HUES48 (cell line): ENCODE data around the gene TMEM269.

Experiments
- H3K27ac ChIP-seq: one replicate; pipeline ENCODE4 v1.7.0; 2013; ENCODE audit warnings: low read depth, low read length, inconsistent platforms
- H3K27me3 ChIP-seq: 2 replicates; pipeline ENCODE4 v1.6.1; 2013; ENCODE audit warnings: mild to moderate bottlenecking, low read length; ENCODE audit not compliant: control insufficient read depth, insufficient read depth
- H3K36me3 ChIP-seq: 2 replicates; pipeline ENCODE4 v1.6.1; 2013; ENCODE audit warnings: low read length; ENCODE audit not compliant: control insufficient read depth, insufficient read depth
- H3K4me1 ChIP-seq: 2 replicates; pipeline ENCODE4 v1.6.1; 2013; ENCODE audit warnings: mild to moderate bottlenecking, low read length; ENCODE audit not compliant: control insufficient read depth, insufficient read depth
- H3K4me3 ChIP-seq: 2 replicates; pipeline ENCODE4 v1.5.1; 2013; ENCODE audit warnings: mild to moderate bottlenecking, low read depth, low read length
- H3K9ac ChIP-seq: 2 replicates; pipeline ENCODE4 v1.6.1; 2013; ENCODE audit warnings: mild to moderate bottlenecking, low read depth, low read length, moderate library complexity
- H3K9me3 ChIP-seq: 2 replicates; pipeline ENCODE4 v1.6.1; 2013; ENCODE audit warnings: low read length; ENCODE audit not compliant: control insufficient read depth, insufficient read depth

TMEM269 gene

GRCh38 chr1:42784946-42785693 is at the start of gene TMEM269:
Gene TMEM269, plus strand, starts transcription at chr1:42784991. Its CDS starts 4,903 bp downstream, at chr1:42789894.
- H3K4me1 ChIP-seq: no peaks in the 10 kb centered on the region
- no peak within 1 kb of the TSS for H3K27ac ChIP-seq
- H3K27me3 ChIP-seq: no peaks in the 10 kb centered on the region
- no peak within 1 kb of the TSS for H3K9ac ChIP-seq
- no peak within 1 kb of the TSS for H3K4me3 ChIP-seq
- no peaks in the 10 kb centered on the region for H3K9me3 ChIP-seq
- H3K36me3 ChIP-seq: peaks cover 25% of the 10 kb centered on the region

- Histone ChIP-seq H3K4me1 (peaks cover 15% of the 10 kb centered on the region), H3K27me3 (no peaks in the 10 kb centered on the region), H3K36me3 (no peaks in the 10 kb centered on the region), H3K4me3 (no peak overlapping the region), H3K9ac (no peak overlapping the region), H3K27ac (no peak overlapping the region), H3K9me3 (no peaks in the 10 kb centered on the region)
These were observed 49.7 kb upstream of the TMEM269 start for GRCh38 chr1:42735056-42735455.

GRCh38 chr1:42735477-42736105 is 49.2 kb upstream of the TMEM269 start:
- no peak overlapping the region for H3K4me3 ChIP-seq
- H3K9me3 ChIP-seq: no peaks in the 10 kb centered on the region

GRCh38 chr1:42736152-42736551 is 48.6 kb upstream of the TMEM269 start:
- Histone ChIP-seq H3K4me3 (no peak overlapping the region), H3K36me3 (no peaks in the 10 kb centered on the region), H3K9ac (no peak overlapping the region), H3K4me1 (peaks cover 18% of the 10 kb centered on the region), H3K27me3 (no peaks in the 10 kb centered on the region), H3K27ac (no peak overlapping the region), H3K9me3 (no peaks in the 10 kb centered on the region)

More at GRCh38 chr1:42735477-42736105, 49.2 kb upstream of the TMEM269 start:
- H3K27ac ChIP-seq: no peak overlapping the region
- no peak overlapping the region for H3K9ac ChIP-seq
- H3K4me1 ChIP-seq: peaks cover 18% of the 10 kb centered on the region
- no peaks in the 10 kb centered on the region for H3K36me3 ChIP-seq
- H3K27me3 ChIP-seq: no peaks in the 10 kb centered on the region

DNA sequence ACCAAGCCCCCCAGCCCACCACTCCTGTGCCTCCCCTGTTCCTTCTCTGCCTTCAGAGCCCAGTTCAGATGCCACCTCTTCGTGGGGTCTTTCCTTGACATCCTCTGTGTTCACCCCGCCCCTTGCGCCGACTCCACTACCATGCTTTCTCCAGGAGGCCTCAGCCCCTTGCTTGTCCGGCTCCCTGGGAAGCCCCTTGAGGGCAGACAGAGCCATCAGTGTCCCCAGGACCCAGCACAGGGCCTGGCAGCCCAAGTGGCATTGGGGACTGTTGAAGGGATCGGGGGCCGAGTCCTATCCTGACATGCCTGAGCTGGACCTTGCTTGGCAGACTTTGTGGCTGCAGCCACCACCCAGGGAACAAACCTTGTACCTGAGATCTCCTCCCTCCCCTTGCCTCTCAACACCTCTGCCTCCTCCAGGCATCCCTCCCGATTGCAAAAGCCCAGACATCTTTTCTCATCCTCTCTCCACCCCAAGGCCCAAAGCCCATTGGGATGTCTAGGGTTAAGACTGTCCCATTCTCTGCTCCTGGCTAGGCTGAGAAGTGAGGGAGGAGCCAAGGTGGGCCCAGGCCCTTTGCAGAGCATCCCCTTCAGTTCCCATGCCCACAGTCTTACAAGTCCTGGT is 48.1 kb upstream of the TMEM269 start:
- Histone ChIP-seq H3K9ac (no peak overlapping the region), H3K36me3 (no peaks in the 10 kb centered on the region), H3K4me3 (no peak overlapping the region), H3K27me3 (no peaks in the 10 kb centered on the region), H3K9me3 (no peaks in the 10 kb centered on the region), H3K4me1 (peaks cover 22% of the 10 kb centered on the region), H3K27ac (no peak overlapping the region)

DNA sequence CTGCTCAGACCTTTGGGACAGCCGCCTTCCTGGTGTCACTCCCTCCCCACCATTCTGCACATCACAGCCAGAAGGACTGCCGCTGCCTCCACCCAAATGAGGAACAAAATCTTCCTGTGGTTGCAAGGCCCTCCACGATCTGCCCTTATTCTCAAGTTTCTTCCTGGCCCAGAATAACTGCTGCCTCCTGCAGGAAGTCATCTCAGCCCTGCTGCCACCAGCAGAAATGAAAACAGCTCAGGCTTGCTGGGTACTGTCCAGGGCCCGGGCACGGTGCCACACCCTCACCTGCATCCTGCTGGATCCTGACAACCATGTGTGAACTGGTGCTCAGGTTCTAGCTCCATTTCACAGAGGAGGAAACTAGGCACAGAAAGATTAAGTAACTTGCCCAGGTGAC is 47.5 kb upstream of the TMEM269 start:
- Histone ChIP-seq H3K27ac (no peak overlapping the region), H3K9ac (no peak overlapping the region), H3K9me3 (no peaks in the 10 kb centered on the region), H3K4me1 (peaks cover 25% of the 10 kb centered on the region), H3K27me3 (no peaks in the 10 kb centered on the region), H3K4me3 (no peak overlapping the region), H3K36me3 (no peaks in the 10 kb centered on the region)

DNA sequence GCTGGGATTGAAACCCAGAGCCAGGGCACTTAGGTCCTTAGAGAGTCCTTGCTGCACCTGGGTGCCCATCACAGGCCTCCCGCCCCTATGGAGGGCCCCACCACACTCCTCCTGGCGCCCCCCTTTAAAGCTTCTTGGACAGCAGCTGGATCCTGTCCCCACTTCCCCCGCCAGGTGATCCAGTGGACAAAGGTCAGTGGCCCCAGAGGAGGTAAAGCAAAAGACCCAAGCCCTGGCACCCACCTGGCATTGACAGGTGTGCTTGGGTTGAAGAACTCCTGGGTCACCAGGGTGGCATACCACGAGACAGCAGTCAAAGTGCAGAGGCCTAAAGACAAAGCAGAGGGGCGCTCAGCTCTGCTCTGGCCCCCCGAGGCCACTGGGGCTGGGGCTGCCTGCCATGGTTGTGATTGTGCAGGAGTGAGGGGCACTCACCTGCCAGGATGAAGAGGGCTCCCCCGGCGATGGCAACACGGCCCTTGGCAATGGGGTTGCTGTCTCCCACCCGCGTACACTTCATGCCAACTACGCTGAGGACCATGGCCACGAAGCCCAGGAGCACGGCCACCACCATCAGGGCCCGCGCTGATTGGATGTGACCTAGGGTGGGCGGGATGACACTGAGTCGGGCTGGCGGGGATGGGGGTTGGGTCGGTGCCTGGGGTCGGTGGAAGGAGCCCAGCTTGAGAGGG is 46.7 kb upstream of the TMEM269 start:
- Histone ChIP-seq H3K9ac (no peak overlapping the region), H3K4me1 (peaks cover 25% of the 10 kb centered on the region), H3K27ac (no peak overlapping the region)

DNA sequence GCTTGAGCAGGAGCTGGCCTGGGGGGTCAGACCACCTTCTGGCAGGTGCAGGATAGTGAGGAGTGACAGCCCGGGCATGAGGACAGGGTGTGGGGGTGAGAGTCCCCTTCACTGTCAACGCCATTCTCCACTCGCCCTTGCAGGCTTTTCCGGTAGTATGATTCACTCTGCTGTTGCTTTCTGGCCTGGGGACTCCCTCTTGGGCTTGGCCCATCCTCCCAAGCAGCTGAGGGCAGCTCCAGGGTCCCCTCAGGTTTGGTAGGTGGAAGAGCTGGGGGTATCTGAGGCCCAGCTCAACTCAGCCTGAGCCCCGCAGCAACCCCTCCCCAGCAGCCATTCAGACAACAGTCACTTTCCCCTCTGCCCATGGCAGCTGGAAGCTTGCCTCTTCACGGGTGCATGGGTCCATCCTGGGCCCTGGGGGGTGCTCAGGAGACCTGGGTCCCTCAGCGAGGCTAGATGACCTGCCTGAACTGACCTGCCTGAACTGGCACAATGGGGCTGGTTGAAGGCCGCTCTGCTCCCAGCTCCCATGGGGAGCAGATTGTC is 46.0 kb upstream of the TMEM269 start:
- no peaks in the 10 kb centered on the region for H3K9me3 ChIP-seq
- no peaks in the 10 kb centered on the region for H3K36me3 ChIP-seq
- H3K4me1 ChIP-seq: peaks cover 25% of the 10 kb centered on the region
- H3K9ac ChIP-seq: no peak overlapping the region
- H3K27ac ChIP-seq: no peak overlapping the region
- no peak overlapping the region for H3K4me3 ChIP-seq
- no peaks in the 10 kb centered on the region for H3K27me3 ChIP-seq

More for the DNA sequence above, 46.7 kb upstream of the TMEM269 start:
- Histone ChIP-seq H3K9me3 (no peaks in the 10 kb centered on the region), H3K27me3 (no peaks in the 10 kb centered on the region), H3K4me3 (no peak overlapping the region), H3K36me3 (no peaks in the 10 kb centered on the region)

- H3K9me3 ChIP-seq: no peaks in the 10 kb centered on the region
- H3K4me1 ChIP-seq: peaks cover 25% of the 10 kb centered on the region
- peak within 1 kb of the TSS; percentile 47 for H3K4me3 ChIP-seq
- H3K36me3 ChIP-seq: no peaks in the 10 kb centered on the region
- no peak within 1 kb of the TSS for H3K9ac ChIP-seq
- peak within 1 kb of the TSS; percentile 59 for H3K27ac ChIP-seq
- no peaks in the 10 kb centered on the region for H3K27me3 ChIP-seq
These were observed 44.8 kb upstream of the TMEM269 start, which contains the start of gene CLDN19 for GRCh38 chr1:42739753-42740700. Gene CLDN19, minus strand, starts transcription at chr1:42740236. Its CDS starts 173 bp downstream, at chr1:42740063.
